Activated naive CD8-positive, alpha-beta T cell (primary cell): Measurements from ENCODE around the gene PARP3.

Experiments
- H3K27ac Mint-ChIP-seq: one replicate; pipeline ENCODE4 v1.8.0; 2021; ENCODE audit warnings: mixed read lengths
- H3K27me3 Mint-ChIP-seq: one replicate; pipeline ENCODE4 v1.8.0; 2021; ENCODE audit warnings: mixed read lengths
- H3K36me3 Mint-ChIP-seq: one replicate; pipeline ENCODE4 v1.8.0; 2021; ENCODE audit warnings: mixed read lengths
- H3K4me1 Mint-ChIP-seq: one replicate; pipeline ENCODE4 v1.8.0; 2021; ENCODE audit warnings: low read depth, mixed read lengths
- H3K4me3 Mint-ChIP-seq: one replicate; pipeline ENCODE4 v1.8.0; 2021; ENCODE audit warnings: mild to moderate bottlenecking, mixed read lengths
- H3K9me3 Mint-ChIP-seq: one replicate; pipeline ENCODE4 v1.8.0; 2021; ENCODE audit warnings: low read depth, mixed read lengths

The PARP3 gene

GRCh38 chr3:51966486-51966885 is 24.3 kb downstream of the PARP3 start:
- H3K9me3 Mint-ChIP-seq: no peaks in the 10 kb centered on the region
- H3K4me1 Mint-ChIP-seq: peaks cover 16% of the 10 kb centered on the region
- H3K27ac Mint-ChIP-seq: no peak overlapping the region
- H3K27me3 Mint-ChIP-seq: no peaks in the 10 kb centered on the region
- H3K36me3 Mint-ChIP-seq: peaks cover 5% of the 10 kb centered on the region
- H3K4me3 Mint-ChIP-seq: peak overlapping the region; percentile 84

DNA sequence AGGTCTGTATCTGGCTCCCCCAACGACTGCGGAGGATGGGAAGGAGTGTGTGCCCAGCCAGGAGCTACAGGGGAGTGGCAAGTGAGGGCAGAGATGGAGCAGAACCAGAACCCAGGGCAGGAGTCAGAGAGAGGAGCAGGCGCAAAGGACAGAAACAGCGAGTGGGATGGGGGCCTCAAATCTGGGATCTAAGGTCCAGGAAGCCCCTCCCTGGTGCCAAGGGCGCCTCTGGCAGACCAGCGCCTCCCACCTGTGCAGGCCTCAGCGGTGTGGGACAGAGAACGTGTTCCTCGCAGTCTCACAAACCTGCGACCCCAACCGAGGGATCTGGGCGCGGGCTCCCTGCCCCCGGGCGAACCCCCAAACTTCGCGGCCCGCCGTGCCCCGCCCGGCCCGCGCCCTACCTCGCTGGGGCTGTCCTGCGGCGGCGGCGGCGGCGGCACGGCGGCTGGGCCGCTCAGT is 24.8 kb downstream of the PARP3 start:
- Mint-ChIP-seq H3K27me3 (no peaks in the 10 kb centered on the region), H3K9me3 (no peaks in the 10 kb centered on the region), H3K36me3 (peaks cover 5% of the 10 kb centered on the region), H3K27ac (no peak overlapping the region), H3K4me1 (peaks cover 16% of the 10 kb centered on the region), H3K4me3 (peak overlapping the region; percentile 84)

DNA sequence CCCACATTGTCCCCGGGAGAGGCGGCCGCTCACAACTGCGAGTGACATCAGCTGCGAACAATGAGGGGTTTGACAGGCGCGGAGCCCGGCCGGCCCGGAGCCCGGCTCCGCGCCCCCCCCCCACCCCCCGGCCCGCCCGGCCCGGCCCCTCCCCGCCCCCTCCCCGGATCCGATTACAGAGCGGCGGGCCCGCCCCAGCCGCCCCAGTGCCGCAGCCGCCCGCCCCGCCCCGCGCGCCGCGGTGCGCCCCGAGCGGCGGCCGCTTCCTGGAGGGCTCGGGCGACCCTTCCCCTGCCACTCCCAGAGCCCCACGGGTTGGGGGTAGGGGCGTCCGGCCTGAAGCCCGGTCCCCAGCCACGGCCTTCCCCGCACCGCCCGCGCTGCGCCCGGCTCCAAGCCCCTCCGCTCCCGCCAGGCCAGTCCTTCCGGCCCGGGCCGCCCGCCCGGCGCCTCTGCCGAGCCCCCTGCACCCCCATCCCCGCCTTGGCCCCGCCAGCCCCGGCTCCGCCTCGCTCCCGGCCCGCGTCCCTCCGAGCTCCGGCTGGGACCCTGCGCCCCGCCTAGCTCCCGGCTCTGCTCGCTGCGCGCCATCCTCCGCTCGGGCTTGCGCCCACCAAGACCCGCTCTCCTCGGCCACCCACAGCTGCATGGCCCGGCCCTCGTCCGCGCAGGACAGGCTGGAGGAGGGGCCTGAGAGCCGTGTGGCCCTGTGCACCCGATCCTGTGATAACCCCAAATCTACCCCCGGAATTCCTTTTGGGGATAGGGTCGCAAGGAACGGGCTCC is 25.4 kb downstream of the PARP3 start, which contains the start of gene PCBP4:
Gene PCBP4, minus strand, starts transcription at position 71 of the 786 bp plus-strand sequence. CDS start 6,214 bp downstream, outside the sequence.
- no peaks in the 10 kb centered on the region for H3K27me3 Mint-ChIP-seq
- peaks cover 5% of the 10 kb centered on the region for H3K36me3 Mint-ChIP-seq
- H3K4me1 Mint-ChIP-seq: peaks cover 18% of the 10 kb centered on the region
- no peak within 1 kb of the TSS for H3K27ac Mint-ChIP-seq
- H3K4me3 Mint-ChIP-seq: peak within 1 kb of the TSS; percentile 84
- H3K9me3 Mint-ChIP-seq: no peaks in the 10 kb centered on the region

DNA sequence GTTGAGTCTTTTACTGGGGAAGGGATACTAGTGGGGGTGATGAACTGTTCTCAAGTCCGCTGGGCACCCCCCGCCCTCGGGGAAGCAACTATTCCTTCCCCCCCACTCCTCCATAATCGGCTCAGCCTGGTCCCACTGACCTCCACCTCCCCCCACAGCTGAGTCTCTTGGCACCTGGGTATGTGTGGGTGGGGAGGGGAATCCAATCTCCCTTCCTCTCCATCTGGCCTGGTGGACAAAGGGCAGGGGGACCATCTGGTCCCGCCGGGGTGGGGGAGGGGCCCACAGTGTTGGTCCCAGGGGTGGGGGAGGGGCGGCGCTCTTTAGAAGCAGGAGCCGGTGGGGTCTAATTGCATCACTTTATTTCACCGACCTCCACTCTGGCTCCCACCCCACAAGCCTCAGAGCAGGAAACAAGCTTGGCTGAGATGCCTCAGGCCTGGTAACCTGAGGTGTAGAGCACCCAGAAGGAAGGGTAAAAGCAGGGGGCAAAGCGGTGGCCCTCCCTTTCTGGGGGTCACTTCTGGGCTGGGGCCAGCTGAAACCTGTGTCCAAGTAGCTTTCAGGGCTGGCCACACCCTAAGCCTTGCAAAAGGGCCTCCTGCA is 26.1 kb downstream of the PARP3 start:
- H3K4me3 Mint-ChIP-seq: peak overlapping the region; percentile 80
- H3K9me3 Mint-ChIP-seq: no peaks in the 10 kb centered on the region
- H3K36me3 Mint-ChIP-seq: peaks cover 5% of the 10 kb centered on the region
- H3K27ac Mint-ChIP-seq: no peak overlapping the region
- H3K27me3 Mint-ChIP-seq: no peaks in the 10 kb centered on the region
- peaks cover 20% of the 10 kb centered on the region for H3K4me1 Mint-ChIP-seq

DNA sequence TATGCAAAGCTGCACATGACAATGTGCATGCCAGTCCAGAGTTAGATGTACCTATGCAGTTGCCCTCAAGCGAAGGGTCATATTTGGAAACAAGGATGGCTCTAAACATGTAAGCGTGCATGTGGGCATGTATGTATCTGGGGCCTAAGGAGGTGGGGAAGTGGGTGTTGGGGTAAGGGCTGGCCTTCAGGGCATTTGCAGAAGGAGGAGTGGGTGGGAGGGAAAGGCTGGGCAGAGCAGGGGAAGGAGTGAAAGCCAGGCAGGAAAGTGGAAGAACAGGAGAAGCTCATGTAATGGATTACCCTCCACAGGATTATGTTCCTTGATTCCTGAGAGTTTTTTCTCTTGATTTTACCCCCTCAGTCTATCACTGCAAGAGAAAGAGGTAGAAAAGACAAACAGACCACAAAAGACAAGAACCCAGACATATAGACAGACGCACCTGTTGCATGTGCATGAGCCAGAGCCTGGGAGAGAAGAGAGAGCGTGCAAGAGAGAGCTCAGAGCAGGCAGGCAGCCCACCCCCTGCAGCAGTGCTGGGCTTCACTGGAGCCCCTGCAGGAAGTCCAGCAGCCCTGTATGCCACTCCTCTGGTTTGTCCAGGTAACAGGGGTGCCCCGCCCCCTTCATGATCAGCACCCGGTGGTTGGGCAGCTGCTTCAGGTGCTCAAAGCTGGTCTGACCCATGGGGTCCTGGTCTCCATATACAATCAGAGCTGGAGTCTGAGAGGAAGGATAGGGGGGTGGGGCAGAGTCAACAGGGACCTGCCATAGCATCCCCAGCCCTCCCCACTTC is 26.9 kb downstream of the PARP3 start:
- peaks cover 5% of the 10 kb centered on the region for H3K36me3 Mint-ChIP-seq
- no peak overlapping the region for H3K27ac Mint-ChIP-seq
- H3K9me3 Mint-ChIP-seq: no peaks in the 10 kb centered on the region
- H3K4me3 Mint-ChIP-seq: peak overlapping the region; percentile 80
- peaks cover 26% of the 10 kb centered on the region for H3K4me1 Mint-ChIP-seq
- no peaks in the 10 kb centered on the region for H3K27me3 Mint-ChIP-seq

GRCh38 chr3:51969841-51970240 is 27.7 kb downstream of the PARP3 start:
- Mint-ChIP-seq H3K4me3 (no peak overlapping the region), H3K4me1 (peaks cover 28% of the 10 kb centered on the region), H3K9me3 (no peaks in the 10 kb centered on the region), H3K27me3 (no peaks in the 10 kb centered on the region), H3K36me3 (peaks cover 5% of the 10 kb centered on the region), H3K27ac (no peak overlapping the region)

DNA sequence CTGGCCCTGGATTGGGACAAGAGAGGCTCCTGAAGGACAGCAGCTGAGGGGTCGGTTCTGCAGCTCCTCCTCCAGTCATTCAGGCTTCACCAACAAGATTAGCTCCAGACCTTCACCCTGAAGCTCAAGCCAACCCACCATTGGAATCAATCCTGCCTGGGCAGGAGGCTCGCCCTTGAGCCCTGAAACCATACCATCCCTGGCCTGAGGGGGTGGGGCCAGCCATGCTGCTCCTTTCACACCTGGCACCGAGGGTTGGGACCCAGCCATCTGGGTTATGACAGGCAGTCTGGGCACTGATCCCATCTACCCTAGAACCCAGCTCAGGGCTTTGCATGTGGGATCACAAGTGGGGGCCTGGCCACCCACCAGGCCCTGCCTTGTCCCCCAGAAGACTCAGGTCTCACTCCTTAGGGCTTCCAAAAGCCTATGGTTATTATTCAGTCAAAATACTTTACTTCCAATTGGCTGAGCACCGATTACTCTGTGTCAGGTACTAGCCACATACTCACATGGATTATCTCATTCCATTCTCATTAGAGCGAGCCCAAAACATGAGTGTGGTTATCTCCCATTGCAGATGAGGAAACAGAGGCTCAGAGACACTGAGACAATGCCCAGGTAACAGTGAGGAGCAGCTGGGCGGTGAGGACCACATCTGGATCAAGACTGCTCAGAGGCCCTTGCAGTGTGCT is 28.6 kb downstream of the PARP3 start:
- Mint-ChIP-seq H3K9me3 (no peaks in the 10 kb centered on the region), H3K36me3 (peaks cover 2% of the 10 kb centered on the region), H3K4me3 (peak overlapping the region; percentile 54), H3K27me3 (no peaks in the 10 kb centered on the region), H3K4me1 (peaks cover 32% of the 10 kb centered on the region), H3K27ac (no peak overlapping the region)

GRCh38 chr3:51971350-51971749 is 29.2 kb downstream of the PARP3 start:
- Mint-ChIP-seq H3K4me1 (peaks cover 32% of the 10 kb centered on the region), H3K9me3 (no peaks in the 10 kb centered on the region), H3K27me3 (no peaks in the 10 kb centered on the region), H3K4me3 (peak overlapping the region; percentile 13), H3K36me3 (peaks cover 2% of the 10 kb centered on the region), H3K27ac (no peak overlapping the region)

DNA sequence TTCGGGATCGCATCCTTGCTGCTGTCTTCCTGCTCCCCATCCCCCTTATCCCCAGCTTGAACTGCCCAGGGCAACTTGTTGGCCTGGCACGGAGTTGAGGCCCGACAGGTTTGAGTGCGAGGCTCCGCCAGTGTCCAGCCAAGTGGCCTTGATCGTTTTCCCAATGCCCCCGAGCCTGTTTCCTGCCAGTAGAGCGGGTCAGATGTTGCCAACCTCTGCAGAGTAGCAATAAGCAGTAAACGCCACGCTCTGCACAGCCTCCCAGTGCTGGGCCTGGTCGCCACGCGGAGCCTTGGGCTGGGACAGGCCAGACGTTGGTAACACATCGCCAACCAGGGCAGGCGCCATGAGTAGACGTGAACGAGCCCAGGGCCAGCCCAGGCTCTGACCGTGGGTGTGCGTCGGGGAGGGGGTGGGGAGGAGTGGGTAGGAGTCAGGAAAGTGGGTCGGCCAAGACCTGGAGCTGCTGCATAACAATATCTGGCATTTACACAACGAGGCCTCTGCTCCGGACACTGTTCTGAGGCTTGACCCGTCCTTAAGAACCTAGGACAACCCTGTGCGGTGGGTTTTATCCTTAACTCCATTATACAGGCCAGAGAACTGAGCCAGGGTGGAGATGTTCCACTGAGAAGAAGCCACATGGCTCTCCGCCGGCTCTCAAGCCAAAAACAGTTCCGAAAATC is 32.3 kb downstream of the PARP3 start:
- Mint-ChIP-seq H3K27ac (peak overlapping the region; percentile 94), H3K27me3 (no peaks in the 10 kb centered on the region), H3K4me1 (peaks cover 30% of the 10 kb centered on the region), H3K36me3 (no peaks in the 10 kb centered on the region), H3K9me3 (no peaks in the 10 kb centered on the region), H3K4me3 (peak overlapping the region; percentile 95)

DNA sequence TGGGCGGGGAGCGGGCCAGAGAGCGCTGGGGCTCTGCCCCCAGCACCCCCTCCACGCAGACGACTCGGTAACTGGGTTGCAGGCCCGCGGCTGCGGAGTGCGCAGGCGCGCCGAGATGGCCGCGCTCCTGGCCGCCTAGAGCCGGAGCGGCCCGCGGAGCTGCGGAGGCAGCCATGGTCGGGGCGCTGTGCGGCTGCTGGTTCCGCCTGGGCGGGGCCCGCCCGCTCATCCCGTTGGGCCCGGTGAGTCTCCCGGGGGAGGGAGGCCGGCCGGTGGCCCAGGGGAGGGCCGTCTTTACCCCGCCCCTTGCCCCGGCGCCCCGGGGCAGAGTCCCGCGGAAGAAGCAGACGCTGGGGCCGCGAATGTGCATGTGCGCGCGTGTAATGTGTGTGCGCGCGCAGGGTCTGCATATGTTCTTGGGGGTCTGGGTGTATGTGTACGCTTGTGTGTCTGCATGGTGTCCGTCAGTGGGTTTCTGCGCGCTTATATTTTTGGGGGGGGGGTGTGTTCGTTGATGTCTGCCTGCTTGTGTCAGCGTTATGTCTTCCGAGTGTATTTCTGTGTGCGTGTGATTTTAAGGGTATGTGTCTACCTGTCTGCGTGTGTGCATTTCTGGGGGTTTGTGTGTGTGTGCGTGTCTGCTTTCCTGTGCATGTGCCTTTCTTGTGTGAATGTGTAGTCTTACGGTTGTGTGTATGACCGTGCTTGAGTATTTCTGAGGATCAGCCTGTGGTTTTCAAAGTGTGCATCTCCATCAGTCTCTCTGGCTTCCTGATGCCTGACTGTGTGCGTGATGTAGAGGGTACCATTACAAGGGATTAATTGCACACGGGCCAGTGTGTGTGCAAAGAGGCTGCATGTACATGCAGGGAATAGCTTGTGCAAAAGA is 33.0 kb downstream of the PARP3 start, which contains the start of gene ABHD14A:
Gene ABHD14A, plus strand, starts transcription at position 102 of the 889 bp plus-strand sequence. Its CDS starts 72 bp downstream, at position 174.
- Mint-ChIP-seq H3K4me1 (peaks cover 30% of the 10 kb centered on the region), H3K27ac (peak within 1 kb of the TSS; percentile 94), H3K4me3 (peak within 1 kb of the TSS; percentile 95), H3K27me3 (no peaks in the 10 kb centered on the region), H3K9me3 (no peaks in the 10 kb centered on the region), H3K36me3 (no peaks in the 10 kb centered on the region)

DNA sequence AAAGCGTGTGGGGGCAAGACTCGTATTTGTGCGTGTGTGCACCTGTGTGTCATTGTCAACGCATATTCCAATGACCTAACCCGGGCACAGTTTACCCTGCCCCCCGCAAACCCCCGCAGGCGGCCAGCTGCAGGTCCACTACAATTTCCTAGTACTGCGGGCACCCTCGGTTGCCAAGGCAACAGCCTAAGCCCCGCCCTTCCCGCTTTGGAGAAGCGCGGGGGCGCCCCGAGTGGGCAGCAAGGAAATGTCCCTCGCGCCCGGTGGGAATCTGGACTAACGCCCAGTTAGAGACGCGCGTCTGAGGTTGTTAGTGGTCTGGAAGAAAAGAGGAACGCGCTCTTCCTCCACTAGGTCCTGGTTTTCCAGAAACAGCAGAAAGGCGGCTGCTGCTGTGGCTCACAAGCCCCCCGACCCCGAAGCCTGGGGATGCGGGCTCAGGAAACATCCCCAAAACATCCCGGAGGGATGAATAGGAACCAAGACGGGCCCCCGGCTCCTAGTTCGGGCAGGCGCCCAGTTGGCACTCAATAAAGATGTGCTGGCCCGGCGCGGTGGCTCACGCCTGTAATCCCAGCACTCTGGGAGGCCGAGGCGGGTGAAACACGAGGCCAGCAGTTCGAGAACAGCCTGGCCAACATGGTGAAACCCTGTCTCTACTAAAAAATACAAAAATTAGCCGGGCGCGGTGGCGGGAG is 33.8 kb downstream of the PARP3 start:
- Mint-ChIP-seq H3K4me3 (peak overlapping the region; percentile 95), H3K4me1 (peaks cover 28% of the 10 kb centered on the region), H3K27ac (peak overlapping the region; percentile 88), H3K9me3 (no peaks in the 10 kb centered on the region), H3K27me3 (no peaks in the 10 kb centered on the region), H3K36me3 (no peaks in the 10 kb centered on the region)

DNA sequence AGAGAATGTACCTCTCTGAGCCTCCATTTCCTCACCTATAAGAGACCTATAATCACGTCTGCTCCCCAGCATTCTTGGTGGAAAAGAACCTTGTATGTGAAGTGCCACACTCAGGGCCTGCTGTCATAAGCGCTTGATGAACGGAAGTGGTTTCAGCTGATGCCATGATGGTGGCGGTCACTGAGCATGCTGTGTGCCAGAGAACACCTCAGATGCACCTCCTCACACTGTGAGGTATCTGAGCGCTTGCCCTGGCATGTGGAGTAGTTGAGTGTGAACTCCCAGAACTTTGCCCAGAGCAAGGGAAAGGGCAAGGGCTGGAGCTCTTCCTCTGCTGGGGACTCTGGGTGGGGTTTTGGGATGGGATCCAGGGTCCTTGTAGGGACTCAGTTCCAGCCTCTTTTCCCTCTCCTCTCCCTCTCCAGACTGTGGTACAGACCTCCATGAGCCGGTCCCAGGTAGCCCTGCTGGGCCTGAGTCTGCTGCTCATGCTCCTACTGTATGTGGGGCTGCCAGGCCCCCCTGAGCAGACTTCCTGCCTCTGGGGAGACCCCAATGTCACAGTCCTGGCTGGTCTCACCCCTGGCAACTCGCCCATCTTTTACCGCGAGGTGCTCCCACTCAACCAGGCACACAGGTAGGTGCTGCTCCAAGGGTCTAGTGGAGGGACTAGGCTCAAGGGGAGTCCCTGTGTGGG is 35.4 kb downstream of the PARP3 start:
- H3K27ac Mint-ChIP-seq: peak overlapping the region; percentile 50
- peaks cover 34% of the 10 kb centered on the region for H3K4me1 Mint-ChIP-seq
- no peaks in the 10 kb centered on the region for H3K36me3 Mint-ChIP-seq
- no peaks in the 10 kb centered on the region for H3K27me3 Mint-ChIP-seq
- H3K9me3 Mint-ChIP-seq: no peaks in the 10 kb centered on the region
- H3K4me3 Mint-ChIP-seq: peak overlapping the region; percentile 51
